HG03354 (cell line): ENCODE results near the gene FLVCR2.
"Not testable (repeated sequence)": the region's sequence is repeated elsewhere in the genome, so short reads cannot be mapped to it uniquely, and the experiment has no call there.

Experiments
- ATAC-seq: cut with Tn5 transposase; IDR thresholded peaks from one replicate; pipeline ENCODE4 v1.9.1; 2021; ENCODE audit warnings: mild to moderate bottlenecking; ENCODE audit not compliant: unreplicated experiment, poor library complexity, severe bottlenecking

Gene FLVCR2

DNA sequence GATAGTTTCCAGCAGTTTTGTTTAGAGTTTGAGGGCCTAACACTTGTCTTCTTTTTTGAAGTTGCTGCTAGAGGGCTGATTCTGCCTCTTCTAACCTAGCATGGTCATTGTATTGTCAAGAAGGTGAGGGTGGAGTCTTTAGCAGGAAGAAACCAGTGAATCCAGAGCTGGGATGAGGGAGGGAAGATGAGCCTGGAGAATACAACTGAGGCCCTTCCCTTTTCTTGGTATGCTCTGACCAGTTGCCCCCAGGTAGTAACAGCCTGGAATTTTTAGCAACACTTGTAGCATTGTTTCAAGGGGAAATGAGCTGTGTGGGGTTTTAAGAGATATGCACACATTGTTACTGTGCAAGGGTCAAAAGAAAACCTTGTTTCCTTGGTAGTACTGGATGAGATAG is 9.0 kb downstream of the FLVCR2 start:
- ATAC-seq: no peak

DNA sequence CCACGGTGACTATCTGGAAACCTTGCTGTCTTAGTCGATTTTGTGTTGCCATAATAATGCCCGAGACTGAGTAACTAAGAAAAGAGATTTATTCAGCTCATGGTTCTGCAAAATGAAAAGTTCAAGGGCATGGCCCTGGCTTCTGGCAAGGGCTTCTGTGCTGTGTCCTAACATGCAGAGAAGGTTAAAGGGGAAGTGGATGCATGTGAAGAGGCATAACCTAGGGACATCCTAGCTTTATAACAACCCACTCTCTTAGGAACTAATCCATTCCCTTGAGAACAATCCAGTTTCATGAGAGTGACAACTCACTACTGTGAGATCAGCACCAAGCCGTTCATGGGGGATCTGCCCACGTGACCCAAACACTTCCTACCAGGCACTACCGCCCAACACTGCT is 11.5 kb downstream of the FLVCR2 start:
- ATAC-seq: no peak

DNA sequence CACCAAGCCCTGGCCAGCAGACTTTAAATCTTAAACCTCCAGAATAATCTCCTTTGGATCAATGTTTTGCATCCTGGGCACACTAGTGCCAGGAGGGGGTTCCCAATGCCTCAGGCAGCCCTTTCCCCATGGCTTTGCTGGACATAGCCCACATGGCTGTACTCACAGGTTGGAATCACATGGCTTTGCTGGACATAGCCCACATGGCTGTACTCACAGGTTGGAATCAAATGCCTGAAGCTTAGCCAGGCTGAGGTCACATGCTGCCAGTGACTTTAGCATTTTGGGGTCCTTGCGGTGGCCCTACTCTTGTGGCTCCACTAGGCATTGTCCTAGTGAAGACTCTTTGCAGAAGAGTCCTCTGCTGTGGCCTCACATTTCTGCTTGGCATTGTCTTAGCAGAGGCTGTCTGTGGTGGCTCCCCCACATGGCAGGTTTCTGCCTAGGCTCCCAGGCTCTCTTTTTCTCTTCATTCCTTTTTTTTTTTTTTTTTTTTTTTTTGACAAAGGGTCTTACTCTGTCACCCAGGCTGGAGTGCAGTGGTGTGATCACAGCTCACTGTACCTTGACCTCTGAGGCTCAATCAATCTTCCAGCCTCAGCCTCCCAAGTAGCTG is 13.0 kb downstream of the FLVCR2 start:
- no peak for ATAC-seq

GRCh38 chr14:75591987-75592575 is 13.7 kb downstream of the FLVCR2 start:
- no peak for ATAC-seq

GRCh38 chr14:75595226-75595625 is 16.8 kb downstream of the FLVCR2 start:
- no peak for ATAC-seq

- ATAC-seq: no peak
Measured at GRCh38 chr14:75597149-75597548, 18.7 kb downstream of the FLVCR2 start.

GRCh38 chr14:75600100-75600499 is 21.7 kb downstream of the FLVCR2 start:
- ATAC-seq: not testable (repeated sequence)

GRCh38 chr14:75601061-75601460 is 22.6 kb downstream of the FLVCR2 start:
- not testable (repeated sequence) for ATAC-seq

GRCh38 chr14:75602503-75602902 is 24.1 kb downstream of the FLVCR2 start:
- ATAC-seq: no peak

DNA sequence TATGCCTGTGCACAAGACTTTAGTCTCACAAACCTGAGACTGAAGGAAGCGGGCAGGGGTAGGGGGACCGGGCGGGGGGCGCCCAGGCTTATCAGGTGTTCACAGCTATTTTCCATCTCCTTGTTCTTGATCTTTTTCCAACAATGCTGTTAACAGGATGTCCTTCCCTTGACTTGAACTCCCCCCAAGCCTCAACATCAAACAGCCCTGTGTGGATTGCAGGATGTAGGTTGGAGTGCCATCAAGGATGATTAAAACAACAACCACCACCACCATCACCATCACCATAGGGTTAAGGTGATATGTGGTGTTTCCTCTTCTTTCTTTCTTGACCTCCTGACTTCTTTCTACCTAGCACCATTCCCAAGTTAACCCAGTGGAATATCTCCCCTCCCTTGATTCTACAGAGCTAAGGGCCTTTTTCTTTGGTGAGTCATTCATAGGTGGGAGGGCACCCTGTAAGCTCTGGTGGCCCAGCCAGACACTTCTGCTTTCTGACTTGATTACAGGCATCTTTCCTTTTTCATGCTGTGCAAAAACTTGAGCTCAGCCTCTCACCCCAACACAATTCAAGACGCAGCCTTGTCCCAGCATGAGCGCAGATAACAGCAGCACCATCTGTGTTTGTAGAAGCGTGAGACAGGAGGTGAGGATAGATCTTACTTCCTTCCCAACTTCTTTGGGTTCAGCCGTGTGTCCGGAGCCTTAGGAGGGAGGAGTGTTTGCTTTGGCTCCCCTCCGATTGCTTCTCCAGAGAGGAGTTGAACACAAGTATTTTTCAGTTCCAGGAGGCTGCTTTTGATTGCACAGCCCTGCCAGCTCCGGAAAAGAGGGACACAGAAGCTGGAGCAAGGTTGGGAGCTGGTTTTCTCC is 26.8 kb downstream of the FLVCR2 start:
- no peak for ATAC-seq

GRCh38 chr14:75605916-75606315 is 27.5 kb downstream of the FLVCR2 start:
- ATAC-seq: no peak

DNA sequence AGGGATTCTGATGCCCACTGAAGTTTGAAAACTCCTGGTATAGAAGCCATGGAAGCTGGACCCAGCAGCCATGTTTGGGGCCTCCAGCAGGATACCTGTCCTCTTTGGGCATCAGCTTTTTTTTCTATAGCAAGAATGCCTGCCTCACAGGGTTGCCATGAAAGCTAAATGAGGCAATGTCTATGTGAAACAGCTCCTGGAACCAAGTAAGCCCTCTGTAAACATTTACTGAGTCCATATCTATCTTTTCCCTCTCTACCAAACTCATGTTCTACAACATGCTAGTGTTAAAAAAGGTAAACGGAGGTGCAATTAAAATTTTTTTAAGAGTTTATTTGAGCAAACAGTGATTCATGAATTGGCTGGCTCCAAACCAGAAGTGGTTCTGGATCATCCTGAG is 28.6 kb downstream of the FLVCR2 start:
- ATAC-seq: no peak

DNA sequence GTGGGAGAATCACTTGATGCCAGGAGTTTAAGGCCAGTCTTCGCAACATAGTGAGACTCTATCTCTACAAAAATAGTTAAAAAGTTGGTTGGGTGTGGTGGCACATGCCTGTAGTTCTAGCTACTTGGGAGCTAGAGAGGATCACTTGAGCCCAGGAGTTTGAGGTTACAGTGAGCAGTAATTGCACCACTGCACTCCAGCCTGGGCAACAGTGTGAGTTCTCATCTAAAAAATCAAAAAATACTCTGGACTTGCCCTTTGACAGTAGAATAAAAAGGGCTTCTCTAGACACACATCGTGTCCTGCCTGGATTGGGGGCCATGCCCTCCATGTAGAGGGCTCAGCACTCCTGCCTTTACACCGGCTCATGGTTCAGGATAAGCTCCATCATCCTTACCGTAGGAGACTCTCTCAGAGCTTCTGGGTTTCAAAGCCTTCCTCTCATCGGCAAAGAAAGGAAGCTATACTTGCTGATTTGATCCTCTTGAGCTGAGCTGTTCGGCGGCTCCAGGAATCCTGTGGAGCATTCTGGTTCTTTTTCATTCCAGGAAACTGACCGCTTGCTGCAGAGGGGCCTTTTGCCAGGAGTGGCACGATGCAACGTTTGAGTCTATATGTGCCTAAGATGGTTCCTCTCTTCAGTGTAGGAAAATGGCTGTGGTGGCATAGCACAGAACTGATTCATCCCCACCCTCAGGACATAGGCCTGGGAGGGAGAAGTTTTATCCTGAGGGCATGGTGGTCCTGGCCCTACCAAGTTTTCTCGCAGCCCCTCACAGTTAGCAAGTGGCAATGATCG is 29.6 kb downstream of the FLVCR2 start:
- ATAC-seq: no peak

DNA sequence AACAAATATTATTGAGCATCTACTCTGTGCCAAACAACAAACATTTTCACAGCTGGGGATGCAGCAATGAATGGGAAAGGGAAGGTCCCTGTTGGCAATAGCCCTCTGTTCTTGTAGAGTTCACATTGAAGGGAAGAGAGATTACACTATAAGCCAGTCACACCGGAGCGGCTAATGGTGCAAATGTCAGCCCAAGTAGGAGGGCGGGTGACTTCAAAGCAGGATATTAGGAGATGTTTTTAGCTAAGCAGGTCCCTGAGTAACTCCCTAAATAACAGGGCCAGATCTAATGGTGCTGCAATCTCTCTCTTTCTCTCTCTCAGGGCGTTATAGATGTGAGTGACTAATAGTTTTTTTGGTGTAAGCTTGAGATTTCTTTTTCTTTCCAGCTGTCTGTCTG is 30.7 kb downstream of the FLVCR2 start:
- ATAC-seq: no peak

DNA sequence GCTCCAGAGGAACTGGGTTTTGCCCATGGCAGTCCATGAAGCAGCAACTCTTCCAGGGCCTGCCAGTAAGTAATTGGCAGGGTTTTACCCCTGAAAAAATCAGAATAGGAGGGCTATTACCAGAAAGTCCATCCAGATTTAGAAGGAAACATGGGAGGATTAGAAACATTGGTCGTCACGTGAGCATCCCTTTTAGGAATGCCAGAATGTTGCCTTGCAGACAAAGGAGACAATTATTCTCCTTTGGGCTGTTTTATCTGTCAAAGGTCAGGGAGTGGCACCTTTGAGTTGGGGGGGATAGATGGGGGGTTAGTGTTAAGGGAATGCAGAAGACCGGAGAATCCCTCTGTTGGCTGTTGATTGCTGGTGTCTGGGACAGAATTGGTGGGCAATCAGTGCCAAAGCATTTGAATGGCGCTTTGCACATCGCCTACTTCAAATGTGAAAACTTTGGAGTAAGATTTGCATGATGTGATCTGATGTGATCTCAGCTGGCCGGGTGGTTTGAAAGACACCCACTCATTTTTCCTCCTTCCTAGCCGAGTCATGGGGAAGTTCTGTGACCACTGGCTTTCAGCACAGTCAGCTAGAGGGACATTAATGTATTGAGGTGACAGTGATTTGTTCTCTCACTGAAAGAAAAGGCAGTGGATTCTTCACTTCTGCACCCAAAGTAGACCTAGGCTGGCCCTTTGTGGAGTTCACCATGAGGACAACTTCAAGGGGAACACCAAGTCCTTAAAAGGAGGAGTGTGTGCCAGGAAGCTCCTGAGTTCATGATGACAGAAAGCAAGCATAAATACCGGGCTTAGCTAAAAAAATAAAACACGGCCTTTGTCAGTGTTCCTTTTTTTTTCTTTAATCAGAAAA is 31.4 kb downstream of the FLVCR2 start:
- no peak for ATAC-seq

GRCh38 chr14:75610834-75611233 is 32.4 kb downstream of the FLVCR2 start:
- no peak for ATAC-seq

DNA sequence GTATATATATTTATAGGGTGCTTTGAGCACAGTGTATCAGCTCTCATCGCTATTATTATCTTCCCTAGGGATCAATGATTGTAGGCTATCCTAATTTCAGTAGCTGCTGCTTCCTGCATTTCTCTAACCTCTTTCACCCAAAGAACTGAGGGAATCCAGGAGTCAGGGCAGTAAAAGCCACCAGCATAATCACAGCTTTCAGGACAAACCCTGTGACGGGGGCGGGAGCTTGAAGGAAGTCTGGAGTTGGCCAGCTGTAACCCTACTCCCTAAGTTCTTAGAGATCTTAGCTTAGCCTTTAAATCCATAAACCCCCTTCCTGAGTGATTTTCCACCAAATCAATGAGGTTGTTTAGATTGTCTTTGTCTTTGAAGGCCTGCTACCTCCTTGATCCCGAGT is 33.7 kb downstream of the FLVCR2 start:
- ATAC-seq: no peak

DNA sequence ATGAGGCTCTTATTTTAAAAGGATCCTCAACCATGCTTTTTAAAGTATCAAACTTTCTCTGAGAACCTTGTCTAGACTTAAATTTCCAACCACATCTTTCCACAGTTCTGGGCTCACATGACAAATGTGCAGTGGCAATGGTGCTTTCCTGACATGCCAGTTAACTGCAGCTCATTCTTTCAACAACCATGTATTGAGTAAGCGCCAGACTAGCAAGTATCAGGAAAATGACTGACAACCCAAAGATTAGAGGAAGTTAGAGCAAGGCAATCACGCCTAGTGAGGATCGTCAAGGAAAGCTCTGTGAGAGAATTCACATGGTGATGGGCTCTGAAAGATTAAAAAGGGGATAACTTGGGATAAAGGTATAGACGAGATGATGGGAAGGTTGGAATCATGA is 35.8 kb downstream of the FLVCR2 start:
- no peak for ATAC-seq

DNA sequence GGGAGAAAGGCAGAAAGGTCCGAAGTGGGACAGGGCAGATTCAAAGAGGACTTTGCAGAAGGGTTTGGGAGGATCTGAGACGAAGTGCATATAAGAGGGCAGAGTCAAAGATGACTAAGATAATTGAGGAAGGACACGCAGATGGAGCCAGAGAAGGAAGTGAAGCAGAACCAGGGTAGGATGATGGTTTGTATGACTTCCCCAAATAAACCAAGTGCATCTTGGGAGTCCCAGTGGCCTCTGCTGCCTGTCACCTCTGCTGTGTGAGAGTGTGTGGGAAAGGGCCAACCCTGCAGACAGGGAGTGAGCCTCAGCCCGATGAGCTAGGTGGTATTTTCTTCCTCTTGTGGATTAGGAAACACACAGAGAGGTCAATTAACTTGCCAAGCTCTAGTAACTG is 36.8 kb downstream of the FLVCR2 start:
- ATAC-seq: no peak
